ENCODE data around the gene PRR23C.

PRR23C gene

GRCh38 chr3:138995706-138996105 is 49.0 kb downstream of the PRR23C start:
- no peak for DNase-seq (ENCODE audit: low spot score)
